ENCODE results near the gene HLA-DPB1.
"Not testable (repeated sequence)": the region's sequence is repeated elsewhere in the genome, so short reads cannot be mapped to it uniquely, and the experiment has no call there.

HLA-DPB1 gene

GRCh38 chr6:33101121-33101737 is 25.4 kb downstream of the HLA-DPB1 start:
- in situ Hi-C loops (cut with MboI; ENCODE audit: low sequenced_read_pairs): not testable (repeated sequence)

- in situ Hi-C loops (cut with MboI; ENCODE audit: low sequenced_read_pairs): no loop called here
Observed at GRCh38 chr6:33103776-33104175, 28.0 kb downstream of the HLA-DPB1 start.

GRCh38 chr6:33104887-33105286 is 29.1 kb downstream of the HLA-DPB1 start:
- in situ Hi-C loops (cut with MboI; ENCODE audit: low sequenced_read_pairs): no loop called here

- in situ Hi-C loops (cut with MboI; ENCODE audit: low sequenced_read_pairs): no loop called here
Observed at GRCh38 chr6:33105386-33105785, 29.6 kb downstream of the HLA-DPB1 start.

- in situ Hi-C loops (cut with MboI; ENCODE audit: low sequenced_read_pairs): no loop called here
Observed at GRCh38 chr6:33105916-33106871, 30.4 kb downstream of the HLA-DPB1 start.

- in situ Hi-C loops (cut with MboI; ENCODE audit: low sequenced_read_pairs): no loop called here
Observed at GRCh38 chr6:33107641-33108040, 31.9 kb downstream of the HLA-DPB1 start.

GRCh38 chr6:33108307-33108706 is 32.5 kb downstream of the HLA-DPB1 start:
- in situ Hi-C loops (cut with MboI; ENCODE audit: low sequenced_read_pairs): no loop called here

GRCh38 chr6:33112148-33112547 is 36.4 kb downstream of the HLA-DPB1 start:
- in situ Hi-C loops (cut with MboI; ENCODE audit: low sequenced_read_pairs): no loop called here

GRCh38 chr6:33113755-33114154 is 38.0 kb downstream of the HLA-DPB1 start:
- in situ Hi-C loops (cut with MboI; ENCODE audit: low sequenced_read_pairs): no loop called here

- in situ Hi-C loops (cut with MboI; ENCODE audit: low sequenced_read_pairs): no loop called here
Observed at GRCh38 chr6:33114406-33114805, 38.6 kb downstream of the HLA-DPB1 start.

GRCh38 chr6:33116417-33116816 is 40.6 kb downstream of the HLA-DPB1 start:
- in situ Hi-C loops (cut with MboI; ENCODE audit: low sequenced_read_pairs): no loop called here

GRCh38 chr6:33116841-33117711 is 41.3 kb downstream of the HLA-DPB1 start:
- in situ Hi-C loops (cut with MboI; ENCODE audit: low sequenced_read_pairs): no loop called here

GRCh38 chr6:33117811-33118277 is 42.1 kb downstream of the HLA-DPB1 start:
- in situ Hi-C loops (cut with MboI; ENCODE audit: low sequenced_read_pairs): no loop called here

GRCh38 chr6:33118525-33119123 is 42.8 kb downstream of the HLA-DPB1 start:
- in situ Hi-C loops (cut with MboI; ENCODE audit: low sequenced_read_pairs): no loop called here

- in situ Hi-C loops (cut with MboI; ENCODE audit: low sequenced_read_pairs): no loop called here
Observed at GRCh38 chr6:33120001-33120400, 44.2 kb downstream of the HLA-DPB1 start.

- in situ Hi-C loops (cut with MboI; ENCODE audit: low sequenced_read_pairs): no loop called here
Observed at GRCh38 chr6:33123181-33123580, 47.4 kb downstream of the HLA-DPB1 start.

GRCh38 chr6:33123732-33124524 is 48.1 kb downstream of the HLA-DPB1 start:
- in situ Hi-C loops (cut with MboI; ENCODE audit: low sequenced_read_pairs): no loop called here

- in situ Hi-C loops (cut with MboI; ENCODE audit: low sequenced_read_pairs): no loop called here
Observed at GRCh38 chr6:33124525-33124901, 48.7 kb downstream of the HLA-DPB1 start.

- in situ Hi-C loops (cut with MboI; ENCODE audit: low sequenced_read_pairs): no loop called here
Observed at GRCh38 chr6:33124947-33125346, 49.2 kb downstream of the HLA-DPB1 start.
